C4-2B (cell line): ENCODE data around the gene PRKAG2.

Experiments used
- ZFX ChIP-seq: fragments of 450-650 bp; IDR thresholded peaks from 2 replicates; pipeline ENCODE4 v1.6.1; 2017
- TF ChIP-seq, protein P1 (sequence below): fragments of 450-650 bp; conservative IDR thresholded peaks from 2 replicates; pipeline ENCODE4 v1.5.1; 2017; ENCODE audit warnings: mild to moderate bottlenecking

DNA sequence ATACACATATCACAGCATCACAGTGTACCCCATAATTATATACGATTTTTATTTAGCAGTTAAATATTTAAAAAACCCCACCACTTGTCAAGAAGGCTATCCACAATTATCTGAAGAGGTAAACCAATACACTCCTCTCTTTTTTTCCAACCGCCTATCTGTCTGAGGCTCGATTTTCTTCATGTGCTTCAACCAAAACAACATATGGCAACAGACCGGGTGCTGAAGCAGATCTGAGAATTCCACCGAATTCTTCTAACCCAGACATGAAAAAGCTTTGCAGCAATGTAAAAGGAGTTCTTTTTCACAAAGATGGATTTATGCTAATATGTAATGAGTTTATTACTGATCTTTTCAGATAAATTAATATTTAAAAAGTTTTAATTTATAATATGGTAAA, 224.8 kb downstream of the PRKAG2 start:
- TF ChIP-seq, protein P1, sequence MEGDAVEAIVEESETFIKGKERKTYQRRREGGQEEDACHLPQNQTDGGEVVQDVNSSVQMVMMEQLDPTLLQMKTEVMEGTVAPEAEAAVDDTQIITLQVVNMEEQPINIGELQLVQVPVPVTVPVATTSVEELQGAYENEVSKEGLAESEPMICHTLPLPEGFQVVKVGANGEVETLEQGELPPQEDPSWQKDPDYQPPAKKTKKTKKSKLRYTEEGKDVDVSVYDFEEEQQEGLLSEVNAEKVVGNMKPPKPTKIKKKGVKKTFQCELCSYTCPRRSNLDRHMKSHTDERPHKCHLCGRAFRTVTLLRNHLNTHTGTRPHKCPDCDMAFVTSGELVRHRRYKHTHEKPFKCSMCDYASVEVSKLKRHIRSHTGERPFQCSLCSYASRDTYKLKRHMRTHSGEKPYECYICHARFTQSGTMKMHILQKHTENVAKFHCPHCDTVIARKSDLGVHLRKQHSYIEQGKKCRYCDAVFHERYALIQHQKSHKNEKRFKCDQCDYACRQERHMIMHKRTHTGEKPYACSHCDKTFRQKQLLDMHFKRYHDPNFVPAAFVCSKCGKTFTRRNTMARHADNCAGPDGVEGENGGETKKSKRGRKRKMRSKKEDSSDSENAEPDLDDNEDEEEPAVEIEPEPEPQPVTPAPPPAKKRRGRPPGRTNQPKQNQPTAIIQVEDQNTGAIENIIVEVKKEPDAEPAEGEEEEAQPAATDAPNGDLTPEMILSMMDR, result no peak
- no peak for TF ChIP-seq ZFX
